ENCODE measurements around the gene ABCD4. TPM values are rescaled to one million over a fixed set of nuclear protein-coding genes. Genes with fewer than 3 reads are reported as not detected.
A peak's percentile ranks its signal among the peaks of the same experiment; 100 is the strongest.

ABCD4 gene
- total and polyA plus RNA-seq, 2 donors from 2014 or later: 61.3 to 66.1 TPM

DNA sequence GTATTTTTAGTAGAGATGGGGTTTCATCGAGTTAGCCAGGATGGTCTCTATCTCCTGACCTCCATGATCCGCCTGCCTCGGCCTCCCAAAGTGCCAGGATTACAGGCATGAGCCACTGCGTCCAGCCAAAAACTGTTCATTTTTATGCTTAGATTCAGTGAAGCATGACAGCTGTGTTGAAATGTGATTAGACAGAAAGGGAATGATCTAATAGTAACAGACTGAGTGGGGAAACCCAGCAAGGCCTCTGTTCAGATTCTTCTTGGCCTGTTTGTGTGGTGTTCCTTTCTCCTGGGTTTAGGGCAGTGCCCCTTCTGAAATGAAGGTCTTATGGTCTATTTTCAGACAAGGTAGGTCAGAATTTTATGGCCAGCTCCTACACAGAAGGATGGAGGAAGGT is 11.8 kb upstream of the ABCD4 start:
- FAIRE-seq: no peak
- H3K27ac ChIP-seq (ENCODE audit: low read depth in 2 of 2, low read length in 2 of 2): no peak overlapping the region
- no peaks in the 10 kb centered on the region for H3K36me3 ChIP-seq (ENCODE audit: control insufficient read depth in 2 of 3, insufficient read depth in 3 of 3, low read length in 3 of 3)
- H3K9ac ChIP-seq (ENCODE audit: low read length in 3 of 3): no peak overlapping the region
- peak in 1 of 5 donors; percentile 16 for DNase-seq
- H3K4me3 ChIP-seq (ENCODE audit: low read length in 3 of 3): no peak overlapping the region
- H3K9me3 ChIP-seq (ENCODE audit: control insufficient read depth in 2 of 3, insufficient read depth in 1 of 3, low read length in 3 of 3): no peaks in the 10 kb centered on the region
- TF ChIP-seq, protein P1, sequence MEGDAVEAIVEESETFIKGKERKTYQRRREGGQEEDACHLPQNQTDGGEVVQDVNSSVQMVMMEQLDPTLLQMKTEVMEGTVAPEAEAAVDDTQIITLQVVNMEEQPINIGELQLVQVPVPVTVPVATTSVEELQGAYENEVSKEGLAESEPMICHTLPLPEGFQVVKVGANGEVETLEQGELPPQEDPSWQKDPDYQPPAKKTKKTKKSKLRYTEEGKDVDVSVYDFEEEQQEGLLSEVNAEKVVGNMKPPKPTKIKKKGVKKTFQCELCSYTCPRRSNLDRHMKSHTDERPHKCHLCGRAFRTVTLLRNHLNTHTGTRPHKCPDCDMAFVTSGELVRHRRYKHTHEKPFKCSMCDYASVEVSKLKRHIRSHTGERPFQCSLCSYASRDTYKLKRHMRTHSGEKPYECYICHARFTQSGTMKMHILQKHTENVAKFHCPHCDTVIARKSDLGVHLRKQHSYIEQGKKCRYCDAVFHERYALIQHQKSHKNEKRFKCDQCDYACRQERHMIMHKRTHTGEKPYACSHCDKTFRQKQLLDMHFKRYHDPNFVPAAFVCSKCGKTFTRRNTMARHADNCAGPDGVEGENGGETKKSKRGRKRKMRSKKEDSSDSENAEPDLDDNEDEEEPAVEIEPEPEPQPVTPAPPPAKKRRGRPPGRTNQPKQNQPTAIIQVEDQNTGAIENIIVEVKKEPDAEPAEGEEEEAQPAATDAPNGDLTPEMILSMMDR (IDR thresholded peaks at IDR 0.05; ENCODE audit: borderline replicate concordance, extremely low read depth, insufficient read depth): no peak
- peaks cover 0 to 4% (median 0%) of the 10 kb centered on the region in 3 donors for H3K4me1 ChIP-seq (ENCODE audit: control insufficient read depth in 2 of 3, insufficient read depth in 2 of 3, low read depth in 1 of 3, low read length in 3 of 3)
- no peaks in the 10 kb centered on the region for H3K27me3 ChIP-seq (ENCODE audit: control insufficient read depth, insufficient read depth, low read length)
- intact Hi-C loops (cut with DNase I): no loop called here

DNA sequence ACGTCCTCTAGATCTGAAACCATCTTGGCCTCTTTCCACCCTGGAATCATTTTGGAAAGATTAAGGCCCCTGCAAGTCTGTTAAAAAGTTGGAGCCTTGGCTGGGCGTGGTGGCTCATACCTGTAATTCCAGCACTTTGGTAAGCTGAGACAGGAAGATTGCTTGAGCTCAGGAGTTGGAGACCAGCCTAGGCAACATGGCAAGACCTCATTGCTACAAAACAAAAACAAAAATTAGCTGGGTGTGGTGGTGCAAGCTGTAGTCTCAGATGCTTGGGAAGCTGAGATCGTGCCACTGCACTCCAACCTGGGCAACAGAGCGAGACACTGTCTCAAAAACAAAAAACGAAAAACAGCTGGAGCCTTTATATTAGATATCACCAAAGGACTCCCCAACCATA is 10.9 kb upstream of the ABCD4 start:
- H3K9ac ChIP-seq (ENCODE audit: low read length in 3 of 3): no peak overlapping the region
- no peak for DNase-seq

DNA sequence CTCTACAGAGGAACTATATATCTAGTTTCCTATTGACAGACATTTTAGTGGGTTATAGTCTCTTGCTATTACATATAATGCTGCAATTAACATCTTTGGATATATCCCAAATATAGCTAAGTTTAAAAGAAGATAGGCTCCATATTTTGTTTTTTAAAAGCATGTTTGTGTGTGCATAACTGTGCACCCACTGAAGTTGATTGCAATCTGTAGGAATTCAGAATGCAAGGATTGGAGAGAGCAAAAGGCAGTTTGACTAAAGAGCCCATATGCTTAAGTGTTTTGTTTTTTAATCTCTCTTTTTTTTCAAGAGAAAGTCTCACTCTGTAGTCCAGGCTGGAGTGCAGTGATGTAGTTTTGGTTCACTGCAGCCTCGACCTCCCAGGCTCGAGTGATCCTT is 9.4 kb upstream of the ABCD4 start:
- no peak overlapping the region for H3K9ac ChIP-seq (ENCODE audit: low read length in 3 of 3)
- H3K27me3 ChIP-seq (ENCODE audit: control insufficient read depth, insufficient read depth, low read length): no peaks in the 10 kb centered on the region
- H3K9me3 ChIP-seq (ENCODE audit: control insufficient read depth in 2 of 3, insufficient read depth in 1 of 3, low read length in 3 of 3): no peaks in the 10 kb centered on the region
- H3K27ac ChIP-seq (ENCODE audit: low read depth in 2 of 2, low read length in 2 of 2): no peak overlapping the region
- TF ChIP-seq, protein P1 (IDR thresholded peaks at IDR 0.05; ENCODE audit: borderline replicate concordance, extremely low read depth, insufficient read depth): no peak
- peaks cover 0 to 4% (median 0%) of the 10 kb centered on the region in 3 donors for H3K4me1 ChIP-seq (ENCODE audit: control insufficient read depth in 2 of 3, insufficient read depth in 2 of 3, low read depth in 1 of 3, low read length in 3 of 3)
- H3K36me3 ChIP-seq (ENCODE audit: control insufficient read depth in 2 of 3, insufficient read depth in 3 of 3, low read length in 3 of 3): no peaks in the 10 kb centered on the region
- FAIRE-seq (no peak), DNase-seq (no peak)
- intact Hi-C loops (cut with DNase I): no loop called here
- H3K4me3 ChIP-seq (ENCODE audit: low read length in 3 of 3): no peak overlapping the region

More for the DNA sequence above, 10.9 kb upstream of the ABCD4 start:
- no peak for FAIRE-seq
- TF ChIP-seq, protein P1 (IDR thresholded peaks at IDR 0.05; ENCODE audit: borderline replicate concordance, extremely low read depth, insufficient read depth): no peak
- no peaks in the 10 kb centered on the region for H3K36me3 ChIP-seq (ENCODE audit: control insufficient read depth in 2 of 3, insufficient read depth in 3 of 3, low read length in 3 of 3)
- H3K4me3 ChIP-seq (ENCODE audit: low read length in 3 of 3): no peak overlapping the region
- H3K27ac ChIP-seq (ENCODE audit: low read depth in 2 of 2, low read length in 2 of 2): no peak overlapping the region
- no peaks in the 10 kb centered on the region for H3K9me3 ChIP-seq (ENCODE audit: control insufficient read depth in 2 of 3, insufficient read depth in 1 of 3, low read length in 3 of 3)
- H3K4me1 ChIP-seq (ENCODE audit: control insufficient read depth in 2 of 3, insufficient read depth in 2 of 3, low read depth in 1 of 3, low read length in 3 of 3): peaks cover 0 to 4% (median 0%) of the 10 kb centered on the region in 3 donors
- intact Hi-C loops (cut with DNase I): no loop called here
- no peaks in the 10 kb centered on the region for H3K27me3 ChIP-seq (ENCODE audit: control insufficient read depth, insufficient read depth, low read length)

Measured in kidney (tissue), 14 donors.